Stimulated activated naive CD8-positive, alpha-beta T cell treated with anti-CD3 and anti-CD28 coated beads, Interleukin-15, amount 100 ng/mL, for 72 hours (primary cell): ENCODE measurements around the gene CRB2.

Experiments
- ATAC-seq: fragments of 150-1000 bp; cut with Tn5 transposase; 2 replicates; pipeline ENCODE4 v1.10.0; 2021; ENCODE audit warnings: mild to moderate bottlenecking, moderate library complexity
- DNase-seq, 2 donors: peaks; one replicate each; pipeline ENCODE4 v3.0.0; 2021 to 2022
- H3K27ac Mint-ChIP-seq, 2 donors: one replicate each; pipeline ENCODE4 v1.8.0; 2022; ENCODE audit warnings: mild to moderate bottlenecking in 2 of 2, mixed read lengths in 2 of 2, moderate library complexity in 2 of 2
- H3K27me3 Mint-ChIP-seq: one replicate; pipeline ENCODE4 v1.8.0; 2022; ENCODE audit warnings: mixed read lengths
- H3K4me1 Mint-ChIP-seq: one replicate; pipeline ENCODE4 v1.8.0; 2022; ENCODE audit warnings: mild to moderate bottlenecking, mixed read lengths
- H3K4me3 Mint-ChIP-seq, 2 donors: one replicate each; pipeline ENCODE4 v1.8.0; 2022; ENCODE audit warnings: mild to moderate bottlenecking in 2 of 2, mixed read lengths in 2 of 2, moderate library complexity in 1 of 2
- H3K9me3 Mint-ChIP-seq, 2 donors: one replicate each; pipeline ENCODE4 v1.8.0; 2022; ENCODE audit warnings: mixed read lengths in 2 of 2

Gene CRB2

DNA sequence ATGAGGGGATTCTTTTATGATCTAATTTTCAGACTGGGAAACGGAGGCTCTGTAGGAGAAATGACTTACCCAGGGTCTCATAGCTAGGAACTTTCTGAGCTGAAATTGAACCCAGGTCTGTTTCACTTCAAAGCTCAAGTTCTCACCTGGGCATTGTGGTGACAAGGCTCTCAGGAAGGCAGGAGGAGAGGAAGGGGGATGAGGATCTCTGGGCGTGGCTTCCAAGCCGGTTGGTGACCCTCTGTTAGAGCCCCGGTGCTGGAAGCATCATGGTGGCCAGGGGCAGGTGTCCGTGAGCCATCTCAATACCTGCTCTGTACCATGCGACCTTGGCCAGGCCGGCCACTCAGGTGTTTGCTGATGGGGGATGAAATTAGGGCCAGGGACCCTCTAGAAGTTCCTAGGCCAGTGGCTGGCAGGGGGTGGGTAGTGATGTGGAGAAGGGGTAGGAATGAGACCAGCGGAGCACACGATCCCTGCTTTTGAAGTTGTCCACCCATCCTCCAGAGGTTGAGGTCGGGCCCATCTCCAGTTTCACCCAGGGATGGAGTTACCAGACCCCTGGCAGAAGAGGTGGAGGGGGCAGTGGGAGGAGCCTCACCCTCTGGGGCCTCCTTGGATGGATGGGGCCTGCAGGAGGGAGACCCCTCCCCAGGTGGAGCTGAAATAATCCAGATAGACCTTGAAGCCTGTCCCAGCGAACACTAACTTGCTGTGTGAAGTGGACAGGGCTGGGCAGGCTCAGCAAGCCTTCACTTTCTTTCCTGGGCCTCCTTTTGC is 5.9 kb downstream of the CRB2 start:
- ATAC-seq (no peak), DNase-seq (no peak)
- peaks cover 26% of the 10 kb centered on the region for H3K4me1 Mint-ChIP-seq
- peaks cover 9% of the 10 kb centered on the region for H3K27me3 Mint-ChIP-seq
- H3K27ac Mint-ChIP-seq, result no peak overlapping the region
- H3K9me3 Mint-ChIP-seq, result no peaks in the 10 kb centered on the region
- H3K4me3 Mint-ChIP-seq, result no peak overlapping the region

DNA sequence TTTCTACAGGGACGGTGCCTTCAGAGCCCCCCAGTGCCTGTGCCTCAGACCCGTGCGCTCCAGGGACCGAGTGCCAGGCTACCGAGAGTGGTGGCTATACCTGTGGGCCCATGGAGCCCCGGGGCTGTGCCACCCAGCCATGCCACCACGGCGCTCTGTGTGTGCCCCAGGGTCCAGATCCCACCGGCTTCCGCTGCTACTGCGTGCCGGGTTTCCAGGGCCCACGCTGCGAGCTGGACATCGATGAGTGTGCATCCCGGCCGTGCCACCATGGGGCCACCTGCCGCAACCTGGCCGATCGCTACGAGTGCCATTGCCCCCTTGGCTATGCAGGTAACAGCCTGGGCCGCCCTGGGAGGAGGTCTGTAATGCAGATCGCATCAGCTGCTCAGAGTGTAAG is 6.9 kb downstream of the CRB2 start:
- Mint-ChIP-seq H3K27me3 (peaks cover 16% of the 10 kb centered on the region), H3K4me3 (no peak overlapping the region), H3K4me1 (peaks cover 26% of the 10 kb centered on the region), H3K27ac (no peak overlapping the region), H3K9me3 (no peaks in the 10 kb centered on the region)
- DNase-seq (no peak), ATAC-seq (no peak)

DNA sequence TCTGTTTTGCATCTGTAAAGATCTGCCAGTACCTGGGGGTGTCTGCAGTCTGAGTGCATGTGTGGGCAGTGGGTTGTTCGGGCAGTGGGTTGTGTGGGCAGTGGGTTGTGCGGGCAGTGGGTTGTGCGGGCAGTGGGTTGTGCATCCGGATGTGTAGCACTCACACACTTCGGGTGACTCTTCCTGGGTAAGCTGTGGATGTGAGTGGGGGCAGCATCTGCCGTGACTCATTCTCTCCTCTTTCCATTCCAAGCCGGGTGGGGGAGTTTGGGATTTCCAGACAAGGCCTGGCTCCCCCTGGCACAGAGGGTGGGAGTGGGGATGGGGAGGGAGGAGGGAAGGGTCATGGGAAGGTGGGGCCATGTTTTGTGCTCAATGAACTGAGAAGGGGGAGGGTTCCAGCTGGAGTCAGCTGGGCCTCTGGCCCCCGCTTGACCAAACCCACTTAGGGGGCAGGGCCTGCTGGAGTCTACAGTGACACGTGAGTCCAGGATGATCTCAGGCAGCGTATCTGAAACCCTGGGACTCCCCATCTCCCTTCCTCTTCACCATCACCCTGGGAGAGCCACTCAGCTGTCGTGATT is 8.3 kb downstream of the CRB2 start:
- H3K27ac Mint-ChIP-seq, result no peak overlapping the region
- ATAC-seq (no peak), DNase-seq (no peak)
- H3K4me3 Mint-ChIP-seq, result no peak overlapping the region
- H3K27me3 Mint-ChIP-seq, result peaks cover 26% of the 10 kb centered on the region
- no peaks in the 10 kb centered on the region for H3K9me3 Mint-ChIP-seq
- H3K4me1 Mint-ChIP-seq, result peaks cover 16% of the 10 kb centered on the region

DNA sequence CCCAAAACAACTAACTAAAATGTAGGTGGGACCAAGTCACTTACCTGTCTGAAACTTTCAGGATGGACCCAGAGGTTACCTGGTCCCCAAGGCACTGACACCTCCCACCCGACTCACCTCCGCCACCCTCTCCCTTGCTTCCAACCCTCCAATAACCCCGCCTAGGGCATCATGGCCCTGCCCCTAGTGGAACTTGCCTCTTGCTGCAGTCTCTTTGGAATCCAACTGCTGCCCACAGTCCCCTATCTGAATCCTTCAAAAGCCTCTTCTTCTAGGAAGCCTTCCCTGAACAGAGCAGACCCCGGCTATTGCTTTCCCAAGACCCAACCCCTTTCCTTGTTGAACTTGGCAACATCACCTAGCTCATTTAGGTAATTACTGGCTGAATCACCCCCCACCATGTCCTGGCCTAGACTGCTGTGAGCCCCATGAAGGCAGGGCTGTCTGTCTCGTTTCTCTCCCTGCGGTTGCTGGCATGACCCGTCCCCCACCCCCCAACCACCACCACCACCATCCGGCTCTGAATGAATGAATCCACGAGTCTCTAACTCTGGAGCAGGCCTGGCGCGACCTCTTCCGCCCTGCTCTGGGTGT is 9.4 kb downstream of the CRB2 start:
- no peak overlapping the region for H3K4me3 Mint-ChIP-seq
- ATAC-seq, result no peak
- peaks cover 5% of the 10 kb centered on the region for H3K4me1 Mint-ChIP-seq
- no peak for DNase-seq
- peaks cover 37% of the 10 kb centered on the region for H3K27me3 Mint-ChIP-seq
- H3K9me3 Mint-ChIP-seq, result no peaks in the 10 kb centered on the region
- H3K27ac Mint-ChIP-seq, result no peak overlapping the region

DNA sequence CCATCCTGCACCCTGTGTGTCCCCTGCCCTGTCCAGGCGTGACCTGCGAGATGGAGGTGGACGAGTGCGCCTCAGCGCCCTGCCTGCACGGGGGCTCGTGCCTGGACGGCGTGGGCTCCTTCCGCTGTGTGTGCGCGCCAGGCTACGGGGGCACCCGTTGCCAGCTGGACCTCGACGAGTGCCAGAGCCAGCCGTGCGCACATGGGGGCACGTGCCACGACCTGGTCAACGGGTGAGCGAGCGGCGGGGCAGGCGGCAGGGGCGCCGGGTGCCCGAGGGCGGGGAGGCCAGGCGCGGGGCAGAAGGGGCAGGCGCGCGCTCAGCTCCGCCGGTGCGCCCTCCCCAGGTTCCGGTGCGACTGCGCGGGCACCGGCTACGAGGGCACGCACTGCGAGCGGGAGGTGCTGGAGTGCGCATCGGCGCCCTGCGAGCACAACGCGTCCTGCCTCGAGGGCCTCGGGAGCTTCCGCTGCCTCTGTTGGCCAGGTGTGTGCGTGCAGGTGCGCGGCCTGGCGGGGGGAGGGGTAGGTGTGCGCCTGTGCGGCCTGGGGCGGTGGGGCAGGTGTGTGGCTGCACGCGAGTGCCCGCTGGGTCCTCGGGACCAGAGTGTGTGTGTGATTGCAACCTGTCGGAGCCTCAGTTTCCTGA is 10.0 kb downstream of the CRB2 start:
- no peak overlapping the region for H3K4me3 Mint-ChIP-seq

DNA sequence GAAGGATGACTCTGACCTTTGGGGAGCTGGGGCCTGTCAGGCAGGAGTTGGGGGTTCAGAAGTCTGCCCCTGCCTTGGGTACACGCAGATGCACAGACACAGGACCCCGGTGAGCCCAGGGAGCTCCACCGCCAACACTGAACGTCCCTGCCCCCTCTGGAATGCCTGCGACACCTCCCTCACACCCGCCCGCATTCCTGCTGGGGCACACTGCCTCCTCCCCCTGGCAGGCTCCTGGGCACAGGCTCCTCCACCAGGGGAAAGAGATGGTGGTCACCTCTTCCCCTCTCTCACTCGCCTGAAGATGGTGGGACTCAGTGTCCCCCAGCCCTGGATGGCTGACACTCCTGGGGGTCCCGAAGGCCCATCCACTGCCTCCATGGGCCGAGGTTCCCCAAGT is 12.0 kb downstream of the CRB2 start:
- no peaks in the 10 kb centered on the region for H3K9me3 Mint-ChIP-seq
- H3K4me3 Mint-ChIP-seq, result no peak overlapping the region
- DNase-seq, result no peak
- peaks cover 63% of the 10 kb centered on the region for H3K27me3 Mint-ChIP-seq
- H3K27ac Mint-ChIP-seq, result peak overlapping the region in 1 of 2 donors; percentile 36
- ATAC-seq, result no peak
- peaks cover 8% of the 10 kb centered on the region for H3K4me1 Mint-ChIP-seq

More for the DNA sequence above, 10.0 kb downstream of the CRB2 start:
- Mint-ChIP-seq H3K9me3 (no peaks in the 10 kb centered on the region), H3K27me3 (peaks cover 43% of the 10 kb centered on the region), H3K4me1 (no peaks in the 10 kb centered on the region), H3K27ac (no peak overlapping the region)
- DNase-seq (no peak), ATAC-seq (peak; percentile 25)

DNA sequence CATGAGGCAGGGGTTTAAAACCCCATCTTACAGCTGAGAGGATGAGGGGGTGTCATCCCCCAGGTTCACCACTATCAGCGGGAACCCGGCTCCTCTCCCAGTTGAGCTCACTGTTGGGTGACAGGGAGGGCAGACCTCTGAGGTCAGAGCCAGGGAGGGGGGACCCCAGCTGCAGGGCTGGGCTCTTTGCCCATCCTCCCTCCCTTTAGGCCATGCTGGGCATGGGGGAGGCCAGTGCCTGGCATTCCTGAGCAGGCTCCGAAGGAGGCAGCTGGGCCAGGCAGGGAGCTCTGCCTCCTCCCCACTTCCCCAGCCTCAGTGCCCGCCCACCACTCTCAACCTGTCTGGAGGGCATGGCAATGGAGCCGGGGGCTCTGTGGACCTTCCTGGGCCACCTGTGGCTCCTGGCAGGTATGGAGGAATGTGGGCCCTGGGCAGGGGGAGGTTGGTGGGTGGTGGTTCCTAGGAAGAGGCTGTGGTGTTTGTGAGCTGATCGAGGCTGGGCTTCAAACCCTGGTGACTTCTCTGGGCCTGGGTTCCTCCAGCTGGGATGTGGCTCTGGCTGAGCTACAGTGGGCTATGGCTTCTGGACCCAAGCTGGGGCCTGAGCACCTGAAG is 12.6 kb downstream of the CRB2 start:
- no peaks in the 10 kb centered on the region for H3K9me3 Mint-ChIP-seq
- peak overlapping the region in 1 of 2 donors; percentile 36 for H3K27ac Mint-ChIP-seq
- DNase-seq (no peak), ATAC-seq (no peak)
- H3K4me3 Mint-ChIP-seq, result no peak overlapping the region
- peaks cover 8% of the 10 kb centered on the region for H3K4me1 Mint-ChIP-seq
- peaks cover 65% of the 10 kb centered on the region for H3K27me3 Mint-ChIP-seq

DNA sequence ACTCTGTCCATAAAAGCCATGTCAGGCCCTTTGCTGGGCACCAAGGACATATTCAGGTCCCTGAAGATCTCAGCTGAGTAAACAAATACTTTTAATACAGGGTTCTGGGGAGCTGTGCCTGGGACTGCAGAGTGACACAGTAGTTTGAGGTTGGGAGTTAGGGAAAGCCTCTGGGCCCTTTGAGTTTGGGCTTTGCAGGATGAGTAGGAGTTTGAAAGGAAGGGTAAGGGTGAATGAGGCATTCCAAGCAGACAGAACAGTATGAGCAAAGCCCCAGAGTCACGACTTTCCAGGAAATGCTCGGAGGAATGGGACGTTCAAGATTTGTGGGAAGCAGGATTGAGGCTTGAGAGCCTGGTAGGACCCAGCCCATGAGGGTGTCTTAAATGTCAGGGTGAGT is 13.3 kb downstream of the CRB2 start:
- DNase-seq (no peak), ATAC-seq (no peak)
- H3K4me3 Mint-ChIP-seq, result no peak overlapping the region
- H3K9me3 Mint-ChIP-seq, result no peaks in the 10 kb centered on the region
- peaks cover 72% of the 10 kb centered on the region for H3K27me3 Mint-ChIP-seq
- H3K27ac Mint-ChIP-seq, result no peak overlapping the region
- peaks cover 8% of the 10 kb centered on the region for H3K4me1 Mint-ChIP-seq

DNA sequence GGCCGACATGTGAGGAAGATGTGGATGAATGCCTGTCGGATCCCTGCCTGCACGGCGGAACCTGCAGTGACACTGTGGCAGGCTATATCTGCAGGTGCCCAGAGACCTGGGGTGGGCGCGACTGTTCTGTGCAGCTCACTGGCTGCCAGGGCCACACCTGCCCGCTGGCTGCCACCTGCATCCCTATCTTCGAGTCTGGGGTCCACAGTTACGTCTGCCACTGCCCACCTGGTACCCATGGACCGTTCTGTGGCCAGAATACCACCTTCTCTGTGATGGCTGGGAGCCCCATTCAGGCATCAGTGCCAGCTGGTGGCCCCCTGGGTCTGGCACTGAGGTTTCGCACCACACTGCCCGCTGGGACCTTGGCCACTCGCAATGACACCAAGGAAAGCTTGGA is 14.1 kb downstream of the CRB2 start:
- Mint-ChIP-seq H3K9me3 (no peaks in the 10 kb centered on the region), H3K4me3 (no peak overlapping the region), H3K27me3 (peaks cover 79% of the 10 kb centered on the region), H3K27ac (no peak overlapping the region), H3K4me1 (peaks cover 16% of the 10 kb centered on the region)
- ATAC-seq (no peak), DNase-seq (no peak)

DNA sequence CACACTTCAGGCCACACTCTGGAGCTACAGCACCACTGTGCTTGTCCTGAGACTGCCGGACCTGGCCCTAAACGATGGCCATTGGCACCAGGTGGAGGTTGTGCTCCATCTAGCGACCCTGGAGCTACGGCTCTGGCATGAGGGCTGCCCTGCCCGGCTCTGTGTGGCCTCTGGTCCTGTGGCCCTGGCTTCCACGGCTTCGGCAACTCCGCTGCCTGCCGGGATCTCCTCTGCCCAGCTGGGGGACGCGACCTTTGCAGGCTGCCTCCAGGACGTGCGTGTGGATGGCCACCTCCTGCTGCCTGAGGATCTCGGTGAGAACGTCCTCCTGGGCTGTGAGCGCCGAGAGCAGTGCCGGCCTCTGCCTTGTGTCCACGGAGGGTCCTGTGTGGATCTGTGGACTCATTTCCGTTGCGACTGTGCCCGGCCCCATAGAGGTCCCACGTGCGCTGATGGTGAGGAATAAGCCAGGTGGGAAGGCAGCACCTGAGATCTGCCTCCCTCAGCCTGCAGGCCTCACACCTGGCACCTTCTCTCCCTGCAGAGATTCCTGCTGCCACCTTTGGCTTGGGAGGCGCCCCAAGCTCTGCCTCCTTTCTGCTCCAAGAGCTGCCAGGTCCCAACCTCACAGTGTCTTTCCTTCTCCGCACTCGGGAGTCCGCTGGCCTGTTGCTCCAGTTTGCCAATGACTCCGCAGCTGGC is 14.7 kb downstream of the CRB2 start:
- no peak for DNase-seq
- no peaks in the 10 kb centered on the region for H3K9me3 Mint-ChIP-seq
- H3K4me3 Mint-ChIP-seq, result no peak overlapping the region
- H3K27me3 Mint-ChIP-seq, result peaks cover 78% of the 10 kb centered on the region
- peaks cover 19% of the 10 kb centered on the region for H3K4me1 Mint-ChIP-seq
- ATAC-seq, result no peak
- no peak overlapping the region for H3K27ac Mint-ChIP-seq

DNA sequence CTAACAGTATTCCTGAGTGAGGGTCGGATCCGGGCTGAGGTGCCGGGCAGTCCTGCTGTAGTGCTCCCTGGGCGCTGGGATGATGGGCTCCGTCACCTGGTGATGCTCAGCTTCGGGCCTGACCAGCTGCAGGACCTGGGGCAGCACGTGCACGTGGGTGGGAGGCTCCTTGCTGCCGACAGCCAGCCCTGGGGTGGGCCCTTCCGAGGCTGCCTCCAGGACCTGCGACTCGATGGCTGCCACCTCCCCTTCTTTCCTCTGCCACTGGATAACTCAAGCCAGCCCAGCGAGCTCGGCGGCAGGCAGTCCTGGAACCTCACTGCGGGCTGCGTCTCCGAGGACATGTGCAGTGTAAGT is 15.2 kb downstream of the CRB2 start:
- no peak for ATAC-seq
- H3K4me3 Mint-ChIP-seq, result no peak overlapping the region
- H3K4me1 Mint-ChIP-seq, result peaks cover 19% of the 10 kb centered on the region
- no peak overlapping the region for H3K27ac Mint-ChIP-seq
- peaks cover 80% of the 10 kb centered on the region for H3K27me3 Mint-ChIP-seq
- DNase-seq, result no peak
- H3K9me3 Mint-ChIP-seq, result no peaks in the 10 kb centered on the region

DNA sequence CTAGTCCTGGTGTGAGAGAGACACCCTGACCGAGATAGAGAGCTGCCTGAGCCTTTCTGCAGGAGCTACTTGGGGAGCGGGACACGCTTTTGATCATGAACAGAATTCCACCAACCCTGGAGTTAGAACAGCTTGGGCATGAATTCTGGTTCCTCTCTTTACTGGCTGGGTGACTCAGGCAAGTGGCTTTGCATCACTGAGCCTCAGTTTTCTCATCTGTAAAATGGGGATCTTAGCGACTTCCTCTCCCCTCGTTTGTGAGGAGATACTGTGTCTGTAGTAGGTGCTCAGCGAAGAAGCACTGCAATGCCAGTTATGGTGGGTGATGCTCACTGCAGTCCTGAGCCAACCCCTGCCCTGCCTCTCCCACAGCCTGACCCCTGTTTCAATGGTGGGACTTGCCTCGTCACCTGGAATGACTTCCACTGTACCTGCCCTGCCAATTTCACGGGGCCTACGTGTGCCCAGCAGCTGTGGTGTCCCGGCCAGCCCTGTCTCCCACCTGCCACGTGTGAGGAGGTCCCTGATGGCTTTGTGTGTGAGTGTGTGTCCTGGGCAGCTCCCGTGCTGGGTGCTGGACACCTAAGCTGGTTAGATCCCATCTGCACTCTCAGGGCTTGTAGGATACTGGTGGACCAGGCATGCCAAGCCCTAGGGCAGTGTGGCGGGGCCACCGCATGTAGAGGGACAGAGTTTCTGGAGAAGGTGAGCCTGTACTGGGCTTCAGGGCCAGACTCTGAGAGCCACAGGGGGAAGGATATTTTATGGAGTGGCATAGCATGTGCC is 16.0 kb downstream of the CRB2 start:
- Mint-ChIP-seq H3K4me1 (peaks cover 19% of the 10 kb centered on the region), H3K27ac (peak overlapping the region; percentile 37 to 52), H3K27me3 (peaks cover 85% of the 10 kb centered on the region), H3K4me3 (no peak overlapping the region), H3K9me3 (no peaks in the 10 kb centered on the region)
- no peak for ATAC-seq
- no peak for DNase-seq

DNA sequence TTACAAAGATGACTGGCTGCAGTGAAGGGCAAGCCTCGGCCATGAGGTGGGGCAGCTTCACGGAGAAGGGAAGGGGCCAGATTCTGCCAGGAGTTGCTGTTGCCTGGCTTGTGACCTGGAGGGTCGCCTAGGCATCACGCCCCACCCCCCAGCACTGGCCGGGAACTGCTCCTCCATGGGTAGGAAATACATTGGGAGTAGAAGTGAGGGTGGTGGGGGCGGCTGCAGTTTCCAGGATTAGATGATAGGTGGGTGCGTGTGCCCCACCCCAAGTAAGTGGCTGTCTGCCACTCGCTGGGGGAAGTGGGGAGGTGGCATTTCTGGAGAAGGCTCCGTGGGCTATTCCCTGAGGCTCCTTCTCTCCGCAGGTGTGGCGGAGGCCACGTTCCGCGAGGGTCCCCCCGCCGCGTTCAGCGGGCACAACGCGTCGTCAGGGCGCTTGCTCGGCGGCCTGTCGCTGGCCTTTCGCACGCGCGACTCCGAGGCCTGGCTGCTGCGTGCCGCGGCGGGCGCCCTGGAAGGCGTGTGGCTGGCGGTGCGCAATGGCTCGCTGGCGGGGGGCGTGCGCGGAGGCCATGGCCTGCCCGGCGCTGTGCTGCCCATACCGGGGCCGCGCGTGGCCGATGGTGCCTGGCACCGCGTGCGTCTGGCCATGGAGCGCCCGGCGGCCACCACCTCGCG is 16.9 kb downstream of the CRB2 start:
- peak overlapping the region in 1 of 2 donors; percentile 49 for H3K4me3 Mint-ChIP-seq
- ATAC-seq (no peak), DNase-seq (no peak)
- no peak overlapping the region for H3K27ac Mint-ChIP-seq
- H3K27me3 Mint-ChIP-seq, result peaks cover 77% of the 10 kb centered on the region
- H3K4me1 Mint-ChIP-seq, result peaks cover 19% of the 10 kb centered on the region
- H3K9me3 Mint-ChIP-seq, result no peaks in the 10 kb centered on the region

DNA sequence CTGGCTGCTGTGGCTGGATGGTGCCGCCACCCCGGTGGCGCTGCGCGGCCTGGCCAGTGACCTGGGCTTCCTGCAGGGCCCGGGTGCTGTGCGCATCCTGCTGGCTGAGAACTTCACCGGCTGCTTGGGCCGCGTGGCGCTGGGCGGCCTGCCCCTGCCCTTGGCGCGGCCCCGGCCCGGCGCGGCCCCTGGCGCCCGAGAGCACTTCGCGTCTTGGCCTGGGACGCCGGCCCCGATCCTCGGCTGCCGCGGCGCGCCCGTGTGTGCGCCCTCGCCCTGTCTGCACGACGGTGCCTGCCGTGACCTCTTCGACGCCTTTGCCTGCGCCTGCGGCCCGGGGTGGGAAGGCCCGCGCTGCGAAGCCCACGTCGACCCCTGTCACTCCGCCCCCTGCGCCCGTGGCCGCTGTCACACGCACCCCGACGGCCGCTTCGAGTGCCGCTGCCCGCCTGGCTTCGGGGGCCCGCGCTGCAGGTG is 17.5 kb downstream of the CRB2 start:
- Mint-ChIP-seq H3K9me3 (no peaks in the 10 kb centered on the region), H3K4me1 (peaks cover 19% of the 10 kb centered on the region), H3K4me3 (no peak overlapping the region), H3K27ac (no peak overlapping the region), H3K27me3 (peaks cover 76% of the 10 kb centered on the region)
- ATAC-seq, result no peak
- no peak for DNase-seq
